ENCODE data around the gene OR5AP2.
"Not testable (repeated sequence)": the region's sequence is repeated elsewhere in the genome, so short reads cannot be mapped to it uniquely, and the experiment has no call there.

The OR5AP2 gene

GRCh38 chr11:56592088-56592717 is 50.0 kb downstream of the OR5AP2 start:
- not testable (repeated sequence) for H3K36me3 ChIP-seq (ENCODE audit: control insufficient read depth, insufficient read depth, low read length); H3K4me3 ChIP-seq (ENCODE audit: low read depth, low read length); H3K4me1 ChIP-seq (ENCODE audit: control insufficient read depth, insufficient read depth, low read length); H3K27me3 ChIP-seq (ENCODE audit: control insufficient read depth, insufficient read depth, low read length); H3K9ac ChIP-seq (ENCODE audit: low read depth, low read length)
- peaks cover 11% of the 10 kb centered on the region for H3K9me3 ChIP-seq (ENCODE audit: control insufficient read depth, insufficient read depth, low read length)
